Adipocyte (in vitro differentiated cells): ENCODE measurements around the gene FAM221A.
A peak's percentile ranks its signal among the peaks of the same experiment; 100 is the strongest.

ENCODE experiments used
- DNase-seq: peaks from one replicate; pipeline ENCODE4 v3.0.0-alpha.2; 2015; ENCODE audit warnings: low read depth
- H3K27me3 ChIP-seq: replicated peaks from 2 replicates; pipeline ENCODE4 v1.7.0; 2013; ENCODE audit warnings: mild to moderate bottlenecking, low read length, moderate library complexity; ENCODE audit not compliant: control insufficient read depth, insufficient read depth
- H3K36me3 ChIP-seq: 2 replicates; pipeline ENCODE4 v1.7.0; 2013; ENCODE audit warnings: low read length, mild to moderate bottlenecking, moderate library complexity; ENCODE audit not compliant: control insufficient read depth, insufficient read depth, severe bottlenecking
- H3K4me1 ChIP-seq: 2 replicates; pipeline ENCODE4 v1.7.0; 2013; ENCODE audit warnings: mild to moderate bottlenecking, low read length, moderate library complexity; ENCODE audit not compliant: control insufficient read depth, insufficient read depth
- H3K4me3 ChIP-seq: 2 replicates; pipeline ENCODE4 v1.7.0; 2013; ENCODE audit warnings: mild to moderate bottlenecking, low read length, moderate library complexity
- H3K9ac ChIP-seq: 2 replicates; pipeline ENCODE4 v1.7.0; 2013; ENCODE audit warnings: mild to moderate bottlenecking, low read length, moderate library complexity
- H3K9me3 ChIP-seq: 2 replicates; pipeline ENCODE4 v1.7.0; 2013; ENCODE audit warnings: mild to moderate bottlenecking, low read length, moderate library complexity; ENCODE audit not compliant: control insufficient read depth

The FAM221A gene

GRCh38 chr7:23679898-23680413, at the start of gene FAM221A:
FAM221A (plus strand) TSS chr7:23680199; CDS start chr7:23680219, 20 bp downstream.
- H3K9me3 ChIP-seq, result no peaks in the 10 kb centered on the region
- peak within 1 kb of the TSS; percentile 94 for H3K4me3 ChIP-seq
- H3K27me3 ChIP-seq, result no peaks in the 10 kb centered on the region
- peaks cover 7% of the 10 kb centered on the region for H3K4me1 ChIP-seq
- no peaks in the 10 kb centered on the region for H3K36me3 ChIP-seq
- DNase-seq, result peak; percentile 84
- peak within 1 kb of the TSS; percentile 66 for H3K9ac ChIP-seq

GRCh38 chr7:23633417-23633816, 46.6 kb upstream of the FAM221A start:
- DNase-seq, result no peak
- Histone ChIP-seq H3K36me3 (no peaks in the 10 kb centered on the region), H3K9ac (no peak overlapping the region), H3K4me1 (no peaks in the 10 kb centered on the region), H3K27me3 (no peaks in the 10 kb centered on the region), H3K9me3 (no peaks in the 10 kb centered on the region), H3K4me3 (no peak overlapping the region)

GRCh38 chr7:23645822-23646221, 34.2 kb upstream of the FAM221A start:
- no peak overlapping the region for H3K9ac ChIP-seq
- H3K4me3 ChIP-seq, result no peak overlapping the region
- no peaks in the 10 kb centered on the region for H3K9me3 ChIP-seq
- H3K4me1 ChIP-seq, result no peaks in the 10 kb centered on the region
- no peaks in the 10 kb centered on the region for H3K27me3 ChIP-seq
- H3K36me3 ChIP-seq, result peaks cover 6% of the 10 kb centered on the region
- DNase-seq, result no peak

GRCh38 chr7:23653942-23654341, 26.1 kb upstream of the FAM221A start:
- Histone ChIP-seq H3K36me3 (no peaks in the 10 kb centered on the region), H3K4me3 (no peak overlapping the region), H3K27me3 (no peaks in the 10 kb centered on the region), H3K9me3 (peaks cover 16% of the 10 kb centered on the region), H3K9ac (no peak overlapping the region), H3K4me1 (no peaks in the 10 kb centered on the region)
- DNase-seq, result no peak

GRCh38 chr7:23654508-23654907, 25.5 kb upstream of the FAM221A start:
- no peaks in the 10 kb centered on the region for H3K4me1 ChIP-seq
- no peak for DNase-seq
- H3K27me3 ChIP-seq, result no peaks in the 10 kb centered on the region
- H3K9ac ChIP-seq, result no peak overlapping the region
- no peak overlapping the region for H3K4me3 ChIP-seq
- no peaks in the 10 kb centered on the region for H3K36me3 ChIP-seq
- peaks cover 16% of the 10 kb centered on the region for H3K9me3 ChIP-seq

GRCh38 chr7:23655433-23655832, 24.6 kb upstream of the FAM221A start:
- Histone ChIP-seq H3K4me3 (no peak overlapping the region), H3K27me3 (no peaks in the 10 kb centered on the region), H3K4me1 (no peaks in the 10 kb centered on the region), H3K36me3 (no peaks in the 10 kb centered on the region), H3K9ac (no peak overlapping the region), H3K9me3 (peaks cover 16% of the 10 kb centered on the region)
- no peak for DNase-seq

- Histone ChIP-seq H3K27me3 (no peaks in the 10 kb centered on the region), H3K9me3 (peaks cover 11% of the 10 kb centered on the region), H3K36me3 (no peaks in the 10 kb centered on the region), H3K9ac (no peak overlapping the region), H3K4me3 (no peak overlapping the region), H3K4me1 (no peaks in the 10 kb centered on the region)
- DNase-seq, result no peak
These were observed 21.1 kb upstream of the FAM221A start for GRCh38 chr7:23658831-23659427.

GRCh38 chr7:23661385-23661784, 18.6 kb upstream of the FAM221A start:
- Histone ChIP-seq H3K9me3 (no peaks in the 10 kb centered on the region), H3K36me3 (no peaks in the 10 kb centered on the region), H3K27me3 (no peaks in the 10 kb centered on the region), H3K4me1 (no peaks in the 10 kb centered on the region), H3K9ac (no peak overlapping the region), H3K4me3 (no peak overlapping the region)
- DNase-seq, result no peak

GRCh38 chr7:23662124-23662983, 17.6 kb upstream of the FAM221A start:
- Histone ChIP-seq H3K36me3 (no peaks in the 10 kb centered on the region), H3K9ac (no peak overlapping the region), H3K4me3 (no peak overlapping the region), H3K27me3 (no peaks in the 10 kb centered on the region), H3K4me1 (no peaks in the 10 kb centered on the region), H3K9me3 (no peaks in the 10 kb centered on the region)
- peak; percentile 6 for DNase-seq

- Histone ChIP-seq H3K4me3 (no peak overlapping the region), H3K27me3 (no peaks in the 10 kb centered on the region), H3K4me1 (no peaks in the 10 kb centered on the region), H3K9me3 (no peaks in the 10 kb centered on the region), H3K36me3 (no peaks in the 10 kb centered on the region), H3K9ac (no peak overlapping the region)
- DNase-seq, result no peak
These were observed 17.1 kb upstream of the FAM221A start for GRCh38 chr7:23662984-23663313.

GRCh38 chr7:23664122-23664521, 15.9 kb upstream of the FAM221A start:
- Histone ChIP-seq H3K4me3 (no peak overlapping the region), H3K36me3 (no peaks in the 10 kb centered on the region), H3K9ac (no peak overlapping the region), H3K27me3 (no peaks in the 10 kb centered on the region), H3K4me1 (no peaks in the 10 kb centered on the region), H3K9me3 (no peaks in the 10 kb centered on the region)
- DNase-seq, result no peak
